ENCODE data around the gene COL4A3.

The COL4A3 gene

DNA sequence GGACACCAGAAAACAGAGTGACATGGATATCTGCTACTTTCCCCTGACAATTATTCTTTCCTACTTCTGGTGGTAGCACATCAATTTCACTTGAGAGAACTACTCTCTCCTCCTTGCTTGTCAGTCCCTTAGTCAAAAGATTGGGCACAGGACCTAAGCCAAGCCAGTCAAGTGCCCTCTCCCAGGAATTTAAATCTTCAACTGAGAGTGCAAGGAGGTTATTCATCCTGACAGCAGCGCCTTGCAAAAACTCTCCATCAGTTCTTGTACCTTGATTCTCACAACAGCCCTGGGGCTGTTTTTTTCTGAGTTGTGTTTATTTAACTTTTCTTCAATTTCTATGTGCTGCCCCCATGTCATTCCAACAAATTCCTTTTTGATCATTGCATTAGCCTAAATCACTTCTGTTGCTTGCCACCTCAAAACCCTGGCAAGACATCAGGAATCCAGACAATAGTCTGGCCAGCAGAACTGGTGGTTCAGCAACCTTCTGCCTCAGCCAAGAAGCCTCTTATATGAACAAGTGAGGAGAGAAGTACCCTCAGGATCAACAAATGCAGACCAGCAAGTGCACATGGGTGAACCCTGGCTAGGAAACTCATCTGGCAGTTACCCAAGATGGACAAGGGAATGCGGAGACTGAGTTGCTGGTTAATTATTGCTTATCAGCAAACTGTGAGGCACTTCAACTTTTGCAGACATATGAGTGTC, 19.4 kb downstream of the COL4A3 start:
- Histone ChIP-seq H3K4me2 (no peak overlapping the region), H3K9ac (no peak overlapping the region), H3K4me3 (IDR thresholded peaks at IDR 0.05; ENCODE audit: insufficient read depth, low read depth, low read length) (no peak overlapping the region), H4K20me1 (ENCODE audit: insufficient read depth) (no peaks in the 10 kb centered on the region), H3K27ac (no peak overlapping the region), H3K27me3 (ENCODE audit: insufficient read depth, low read depth) (no peaks in the 10 kb centered on the region), H2AFZ (ENCODE audit: low read depth) (no peak overlapping the region), H3K4me1 (ENCODE audit: low read depth, poor library complexity, severe bottlenecking) (no peaks in the 10 kb centered on the region), H3K36me3 (ENCODE audit: insufficient read depth) (no peaks in the 10 kb centered on the region), H3K79me2 (ENCODE audit: insufficient read depth, low read depth) (no peaks in the 10 kb centered on the region)
- TF ChIP-seq, protein P1, sequence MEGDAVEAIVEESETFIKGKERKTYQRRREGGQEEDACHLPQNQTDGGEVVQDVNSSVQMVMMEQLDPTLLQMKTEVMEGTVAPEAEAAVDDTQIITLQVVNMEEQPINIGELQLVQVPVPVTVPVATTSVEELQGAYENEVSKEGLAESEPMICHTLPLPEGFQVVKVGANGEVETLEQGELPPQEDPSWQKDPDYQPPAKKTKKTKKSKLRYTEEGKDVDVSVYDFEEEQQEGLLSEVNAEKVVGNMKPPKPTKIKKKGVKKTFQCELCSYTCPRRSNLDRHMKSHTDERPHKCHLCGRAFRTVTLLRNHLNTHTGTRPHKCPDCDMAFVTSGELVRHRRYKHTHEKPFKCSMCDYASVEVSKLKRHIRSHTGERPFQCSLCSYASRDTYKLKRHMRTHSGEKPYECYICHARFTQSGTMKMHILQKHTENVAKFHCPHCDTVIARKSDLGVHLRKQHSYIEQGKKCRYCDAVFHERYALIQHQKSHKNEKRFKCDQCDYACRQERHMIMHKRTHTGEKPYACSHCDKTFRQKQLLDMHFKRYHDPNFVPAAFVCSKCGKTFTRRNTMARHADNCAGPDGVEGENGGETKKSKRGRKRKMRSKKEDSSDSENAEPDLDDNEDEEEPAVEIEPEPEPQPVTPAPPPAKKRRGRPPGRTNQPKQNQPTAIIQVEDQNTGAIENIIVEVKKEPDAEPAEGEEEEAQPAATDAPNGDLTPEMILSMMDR (conservative IDR thresholded peaks at IDR 0.05; ENCODE audit: low read depth, low read length) = no peak

- H3K4me3 ChIP-seq (IDR thresholded peaks at IDR 0.05; ENCODE audit: insufficient read depth, low read depth, low read length) = no peak overlapping the region
- H3K4me1 ChIP-seq (ENCODE audit: low read depth, poor library complexity, severe bottlenecking) = no peaks in the 10 kb centered on the region
- H3K9ac ChIP-seq = no peak overlapping the region
- no peaks in the 10 kb centered on the region for H3K79me2 ChIP-seq (ENCODE audit: insufficient read depth, low read depth)
- TF ChIP-seq, protein P1 (conservative IDR thresholded peaks at IDR 0.05; ENCODE audit: low read depth, low read length) = no peak
- no peaks in the 10 kb centered on the region for H3K36me3 ChIP-seq (ENCODE audit: insufficient read depth)
- no peak overlapping the region for H3K4me2 ChIP-seq
- H3K27me3 ChIP-seq (ENCODE audit: insufficient read depth, low read depth) = no peaks in the 10 kb centered on the region
- H3K27ac ChIP-seq = no peak overlapping the region
- H4K20me1 ChIP-seq (ENCODE audit: insufficient read depth) = no peaks in the 10 kb centered on the region
- no peak overlapping the region for H2AFZ ChIP-seq (ENCODE audit: low read depth)
Observed at GRCh38 chr2:227185615-227186232, 21.3 kb downstream of the COL4A3 start.

DNA sequence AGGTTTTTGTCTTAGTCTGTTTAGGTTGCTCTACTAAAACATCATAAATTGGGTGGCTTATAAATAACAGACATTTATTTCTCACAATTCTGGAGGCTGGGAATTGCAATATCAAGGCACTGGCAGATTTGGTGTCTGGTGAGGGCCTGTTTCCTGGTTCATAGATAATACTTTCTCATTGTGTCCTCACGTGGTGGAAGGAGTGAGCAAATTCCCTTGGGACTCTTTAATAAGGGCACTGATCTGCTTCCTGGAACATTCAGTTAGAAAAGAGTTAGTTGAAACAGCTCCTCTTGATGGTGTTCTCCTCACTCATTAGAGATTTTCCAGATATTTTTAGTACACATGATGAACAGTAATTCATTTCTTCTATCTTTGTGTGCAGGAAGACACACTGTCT, 22.3 kb downstream of the COL4A3 start:
- H3K4me1 ChIP-seq (ENCODE audit: low read depth, poor library complexity, severe bottlenecking) = peaks cover 1% of the 10 kb centered on the region
- H3K4me3 ChIP-seq (IDR thresholded peaks at IDR 0.05; ENCODE audit: insufficient read depth, low read depth, low read length) = no peak overlapping the region
- H3K36me3 ChIP-seq (ENCODE audit: insufficient read depth) = no peaks in the 10 kb centered on the region
- H2AFZ ChIP-seq (ENCODE audit: low read depth) = no peak overlapping the region
- H3K27ac ChIP-seq = no peak overlapping the region
- H3K4me2 ChIP-seq = no peak overlapping the region
- H3K9ac ChIP-seq = no peak overlapping the region
- no peaks in the 10 kb centered on the region for H3K27me3 ChIP-seq (ENCODE audit: insufficient read depth, low read depth)
- TF ChIP-seq, protein P1 (conservative IDR thresholded peaks at IDR 0.05; ENCODE audit: low read depth, low read length) = no peak
- H3K79me2 ChIP-seq (ENCODE audit: insufficient read depth, low read depth) = no peaks in the 10 kb centered on the region
- H4K20me1 ChIP-seq (ENCODE audit: insufficient read depth) = no peaks in the 10 kb centered on the region

- H2AFZ ChIP-seq (ENCODE audit: low read depth) = no peak overlapping the region
- H3K9ac ChIP-seq = no peak overlapping the region
- H3K27ac ChIP-seq = no peak overlapping the region
- no peaks in the 10 kb centered on the region for H3K36me3 ChIP-seq (ENCODE audit: insufficient read depth)
- TF ChIP-seq, protein P1 (conservative IDR thresholded peaks at IDR 0.05; ENCODE audit: low read depth, low read length) = no peak
- no peaks in the 10 kb centered on the region for H4K20me1 ChIP-seq (ENCODE audit: insufficient read depth)
- H3K4me1 ChIP-seq (ENCODE audit: low read depth, poor library complexity, severe bottlenecking) = peaks cover 7% of the 10 kb centered on the region
- H3K79me2 ChIP-seq (ENCODE audit: insufficient read depth, low read depth) = no peaks in the 10 kb centered on the region
- H3K4me3 ChIP-seq (IDR thresholded peaks at IDR 0.05; ENCODE audit: insufficient read depth, low read depth, low read length) = no peak overlapping the region
- no peak overlapping the region for H3K4me2 ChIP-seq
- H3K27me3 ChIP-seq (ENCODE audit: insufficient read depth, low read depth) = no peaks in the 10 kb centered on the region
Observed at GRCh38 chr2:227188292-227188691, 23.9 kb downstream of the COL4A3 start.
